Uterus (tissue), 2 donors: ENCODE measurements around the gene RNF26.

ENCODE experiments used
- POLR2A ChIP-seq, 2 donors: fragments of 450-650 bp; IDR thresholded peaks; one replicate each; pipeline ENCODE4 v1.6.1; 2016; ENCODE audit warnings: antibody characterized with exemption in 2 of 2, mild to moderate bottlenecking in 1 of 2, moderate library complexity in 1 of 2
- TF ChIP-seq, protein P1 (sequence below), 4 experiments: fragments of 200-600 bp in 2 of 4; fragments of 450-650 bp in 2 of 4; sonication (generic) in 2 of 4; IDR thresholded peaks; one replicate each; pipeline ENCODE4 v1.5.1; 2016 to 2019; ENCODE audit warnings: antibody characterized with exemption in 4 of 4, mild to moderate bottlenecking in 2 of 4, moderate library complexity in 1 of 4

- TF ChIP-seq, protein P1, sequence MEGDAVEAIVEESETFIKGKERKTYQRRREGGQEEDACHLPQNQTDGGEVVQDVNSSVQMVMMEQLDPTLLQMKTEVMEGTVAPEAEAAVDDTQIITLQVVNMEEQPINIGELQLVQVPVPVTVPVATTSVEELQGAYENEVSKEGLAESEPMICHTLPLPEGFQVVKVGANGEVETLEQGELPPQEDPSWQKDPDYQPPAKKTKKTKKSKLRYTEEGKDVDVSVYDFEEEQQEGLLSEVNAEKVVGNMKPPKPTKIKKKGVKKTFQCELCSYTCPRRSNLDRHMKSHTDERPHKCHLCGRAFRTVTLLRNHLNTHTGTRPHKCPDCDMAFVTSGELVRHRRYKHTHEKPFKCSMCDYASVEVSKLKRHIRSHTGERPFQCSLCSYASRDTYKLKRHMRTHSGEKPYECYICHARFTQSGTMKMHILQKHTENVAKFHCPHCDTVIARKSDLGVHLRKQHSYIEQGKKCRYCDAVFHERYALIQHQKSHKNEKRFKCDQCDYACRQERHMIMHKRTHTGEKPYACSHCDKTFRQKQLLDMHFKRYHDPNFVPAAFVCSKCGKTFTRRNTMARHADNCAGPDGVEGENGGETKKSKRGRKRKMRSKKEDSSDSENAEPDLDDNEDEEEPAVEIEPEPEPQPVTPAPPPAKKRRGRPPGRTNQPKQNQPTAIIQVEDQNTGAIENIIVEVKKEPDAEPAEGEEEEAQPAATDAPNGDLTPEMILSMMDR (IDR thresholded peaks at IDR 0.05), result no peak
- TF ChIP-seq POLR2A (IDR thresholded peaks at IDR 0.05), result peak; percentile 74 to 78
Observed at GRCh38 chr11:119363851-119364590, 29.7 kb downstream of the RNF26 start.
